GM18519 (cell line): ENCODE data around the gene MAP4K2.
"Not testable (repeated sequence)": the region's sequence is repeated elsewhere in the genome, so short reads cannot be mapped to it uniquely, and the experiment has no call there.

Source experiments
- ATAC-seq: cut with Tn5 transposase; IDR thresholded peaks from one replicate; pipeline ENCODE4 v1.9.1; 2021; ENCODE audit warnings: mild to moderate bottlenecking, moderate library complexity; ENCODE audit not compliant: unreplicated experiment, low FRiP score

The MAP4K2 gene

DNA sequence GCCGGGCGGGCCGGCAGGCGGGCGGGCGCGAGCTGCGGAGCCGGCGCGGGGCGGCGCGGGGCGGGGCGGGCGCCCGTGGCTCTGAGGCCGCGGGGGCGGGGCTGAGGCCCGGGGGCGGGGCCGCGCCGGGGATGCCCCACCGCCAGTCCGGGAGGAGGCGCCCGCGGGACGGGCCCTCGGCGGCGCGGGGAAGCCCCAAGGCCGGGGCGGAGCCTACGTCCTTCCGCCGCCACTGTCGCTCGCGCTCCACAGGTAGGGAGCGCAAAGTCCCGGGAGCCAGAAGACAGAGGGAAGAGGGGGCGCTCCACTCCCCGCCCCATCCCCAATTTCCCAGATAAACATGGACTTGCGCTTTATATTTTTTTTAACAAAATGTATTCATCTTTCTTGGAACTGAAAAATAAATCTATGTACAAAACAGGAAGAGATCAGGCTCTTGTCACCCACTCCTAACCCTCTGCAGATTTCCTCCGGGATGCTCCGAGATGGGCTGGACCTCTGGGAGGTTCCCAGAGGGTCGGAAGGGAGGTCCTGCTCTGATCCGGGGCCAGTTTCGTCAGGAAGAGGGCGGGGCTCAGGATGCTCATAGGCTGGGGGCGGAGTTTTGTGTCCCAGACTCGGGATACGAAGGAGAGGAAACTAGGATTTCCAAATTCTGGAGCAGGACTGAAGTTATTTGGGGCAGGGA is at the start of gene MAP4K2:
Gene MAP4K2 (minus strand): TSS at position 57 of the 688 bp plus-strand sequence. CDS start 65 bp downstream, outside the sequence.
- ATAC-seq: no peak

DNA sequence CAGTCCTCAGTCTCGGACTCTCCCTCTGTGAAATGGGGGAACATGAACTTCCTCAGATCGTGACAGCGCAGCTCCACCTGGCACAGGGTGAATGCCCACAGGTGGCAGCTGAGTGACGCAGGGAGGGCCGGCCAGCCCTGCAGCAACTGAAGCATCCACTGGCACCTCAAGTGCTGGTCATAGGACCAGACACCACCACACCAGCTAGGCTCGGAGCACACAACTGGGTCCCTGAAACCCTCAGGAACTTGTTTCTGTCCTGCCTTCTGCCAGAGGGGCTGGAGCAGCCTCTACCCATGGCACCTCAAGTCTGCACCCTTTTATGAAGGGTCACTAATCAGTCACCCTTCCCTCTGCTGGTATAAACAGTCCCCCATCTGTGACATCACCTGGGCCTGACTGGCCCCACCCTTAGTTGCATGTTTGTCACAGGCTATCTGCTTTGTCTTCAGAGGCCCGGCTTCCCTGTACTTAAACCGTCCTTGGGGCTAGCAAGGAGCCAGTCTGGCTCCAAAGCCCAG is 48.9 kb upstream of the MAP4K2 start:
- ATAC-seq: no peak

GRCh38 chr11:64850979-64851567 is 48.1 kb upstream of the MAP4K2 start:
- peak; percentile 43 for ATAC-seq

- no peak for ATAC-seq
Observed at GRCh38 chr11:64849598-64850356, 46.8 kb upstream of the MAP4K2 start.

- no peak for ATAC-seq
Observed at GRCh38 chr11:64848826-64849597, 46.0 kb upstream of the MAP4K2 start.

- no peak for ATAC-seq
Observed at GRCh38 chr11:64848214-64848825, 45.3 kb upstream of the MAP4K2 start.

DNA sequence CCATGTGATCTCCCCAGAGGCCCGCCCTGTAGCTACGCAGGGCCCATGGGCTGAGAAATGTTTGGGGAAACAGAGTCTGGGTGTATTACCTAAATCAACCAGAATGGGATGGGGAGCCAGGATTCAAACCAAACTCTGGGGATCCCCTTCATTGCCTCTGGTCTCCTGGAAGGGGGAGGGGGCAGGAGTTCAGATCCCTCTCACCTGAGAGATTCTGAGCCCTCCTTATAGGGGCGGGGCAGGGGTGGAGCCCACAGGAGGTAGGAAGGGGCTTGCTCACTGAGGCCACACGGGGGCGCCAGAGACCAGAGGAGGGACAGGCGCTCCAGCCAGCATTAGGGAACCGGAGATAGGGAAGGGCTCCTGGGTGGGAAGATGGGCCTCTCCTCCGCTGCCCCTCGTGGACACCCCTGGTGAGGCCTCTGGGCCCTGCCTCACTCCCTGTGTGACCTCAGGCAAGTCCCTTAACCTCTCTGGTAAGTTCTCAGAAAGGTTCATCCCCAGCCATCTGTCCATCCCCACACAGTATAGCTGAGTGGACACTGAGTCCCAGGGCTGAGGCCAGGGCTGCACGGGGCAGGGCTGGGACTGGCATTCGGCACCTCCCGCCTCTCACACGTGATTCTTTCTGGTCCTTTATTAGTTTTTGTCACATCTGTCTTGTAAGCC is 44.1 kb upstream of the MAP4K2 start:
- ATAC-seq: no peak

DNA sequence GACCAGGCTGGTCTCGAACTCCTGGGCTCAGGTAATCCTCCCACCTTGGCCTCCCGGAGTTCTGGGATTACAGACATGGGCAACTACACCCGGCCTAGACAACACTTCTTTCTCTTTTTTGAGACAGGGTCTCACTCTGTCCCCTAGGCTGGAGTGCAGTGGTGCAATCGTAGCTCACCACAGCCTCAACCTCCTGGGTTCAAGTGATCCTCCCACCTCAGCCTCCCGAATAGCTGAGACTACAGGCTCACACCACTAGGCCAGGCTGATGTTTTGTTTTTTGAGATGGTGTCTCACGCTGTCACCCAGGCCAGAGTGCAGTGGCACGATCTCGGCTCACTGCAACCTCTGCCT is 42.7 kb upstream of the MAP4K2 start:
- not testable (repeated sequence) for ATAC-seq

DNA sequence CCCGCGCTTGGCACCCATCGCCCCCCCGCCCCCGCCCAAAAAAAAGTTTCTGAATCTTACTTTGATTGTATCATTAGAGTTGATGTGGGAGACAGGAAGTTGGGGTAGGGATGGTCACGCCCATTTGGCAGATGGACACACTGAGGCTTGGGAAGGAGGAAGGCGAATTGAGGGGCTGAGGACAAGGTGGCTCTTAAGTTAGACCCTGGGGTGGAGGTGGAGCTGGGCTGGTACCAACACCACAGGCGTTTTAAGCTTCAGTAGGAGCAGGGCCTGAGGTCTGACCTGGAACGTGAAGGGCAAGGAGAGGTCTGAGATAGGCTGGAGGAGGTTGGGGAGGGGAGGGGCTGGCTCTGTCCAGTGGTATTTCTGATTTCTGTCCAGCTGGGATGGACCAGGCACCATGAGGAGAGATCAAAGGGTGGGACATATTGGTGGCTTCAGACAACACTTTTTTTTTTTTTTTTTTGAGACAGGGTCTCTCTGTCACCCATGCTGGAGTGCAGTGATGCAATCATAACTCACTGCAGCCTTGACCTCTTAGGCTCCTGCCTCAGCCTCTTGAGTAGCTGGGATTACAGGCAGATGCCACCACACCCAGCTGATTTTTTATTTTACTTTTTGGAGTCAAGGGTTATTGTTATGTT is 42.2 kb upstream of the MAP4K2 start:
- ATAC-seq: no peak

GRCh38 chr11:64844330-64845128 is 41.5 kb upstream of the MAP4K2 start, which contains the start of gene CDC42BPG:
CDC42BPG (minus strand) TSS chr11:64844653; CDS start chr11:64844569, 84 bp downstream.
- ATAC-seq: no peak

- ATAC-seq: no peak
Observed at GRCh38 chr11:64843686-64844329, 40.8 kb upstream of the MAP4K2 start.

GRCh38 chr11:64842851-64843685 is 40.1 kb upstream of the MAP4K2 start:
- no peak for ATAC-seq

- no peak for ATAC-seq
Observed at GRCh38 chr11:64842366-64842759, 39.3 kb upstream of the MAP4K2 start.

DNA sequence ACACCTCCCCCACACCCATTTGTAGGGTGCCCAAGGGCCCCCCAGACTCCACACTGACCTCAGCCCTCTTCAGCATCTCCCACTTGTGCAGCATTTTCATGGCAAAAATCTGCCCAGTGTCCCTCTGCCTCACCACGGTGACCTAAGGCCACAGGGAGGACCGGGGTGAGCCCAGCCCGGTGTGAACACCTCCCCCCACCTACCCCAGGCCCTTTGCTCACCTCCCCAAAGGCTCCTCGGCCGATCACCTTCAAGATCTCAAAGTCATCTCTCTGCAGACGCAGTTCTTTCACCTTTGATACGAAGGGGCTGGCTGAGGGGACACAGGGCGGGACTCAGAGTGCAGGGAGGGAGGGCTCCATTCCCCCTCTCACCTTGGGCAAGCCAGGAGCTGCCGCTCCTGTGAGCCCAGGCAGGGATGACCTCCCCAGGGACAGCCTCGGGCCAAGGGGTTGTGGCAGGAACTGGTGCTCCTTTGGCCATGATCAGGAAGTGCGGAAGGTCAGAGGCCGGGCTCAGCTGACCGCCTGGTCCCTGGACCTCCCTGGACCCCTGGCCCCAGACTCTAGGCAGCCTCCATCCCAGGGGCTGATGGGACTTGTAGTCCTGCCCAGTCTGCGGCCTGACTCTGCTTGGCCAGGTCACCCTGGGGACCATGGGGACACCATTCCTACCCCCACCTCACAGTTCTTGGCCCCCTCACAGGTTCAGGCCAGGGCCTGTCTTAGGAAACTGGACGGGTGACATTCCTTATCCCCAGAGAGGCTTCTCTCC is 38.8 kb upstream of the MAP4K2 start:
- ATAC-seq: no peak

GRCh38 chr11:64839887-64840782 is 37.1 kb upstream of the MAP4K2 start:
- no peak for ATAC-seq
